Measurements from ENCODE around the gene TRIM7. TPM values are rescaled to one million over a fixed set of nuclear protein-coding genes. Genes with fewer than 3 reads are reported as not detected.

Gene TRIM7
- total RNA-seq, 1 experiment from 2014 or later: 30.2 TPM

DNA sequence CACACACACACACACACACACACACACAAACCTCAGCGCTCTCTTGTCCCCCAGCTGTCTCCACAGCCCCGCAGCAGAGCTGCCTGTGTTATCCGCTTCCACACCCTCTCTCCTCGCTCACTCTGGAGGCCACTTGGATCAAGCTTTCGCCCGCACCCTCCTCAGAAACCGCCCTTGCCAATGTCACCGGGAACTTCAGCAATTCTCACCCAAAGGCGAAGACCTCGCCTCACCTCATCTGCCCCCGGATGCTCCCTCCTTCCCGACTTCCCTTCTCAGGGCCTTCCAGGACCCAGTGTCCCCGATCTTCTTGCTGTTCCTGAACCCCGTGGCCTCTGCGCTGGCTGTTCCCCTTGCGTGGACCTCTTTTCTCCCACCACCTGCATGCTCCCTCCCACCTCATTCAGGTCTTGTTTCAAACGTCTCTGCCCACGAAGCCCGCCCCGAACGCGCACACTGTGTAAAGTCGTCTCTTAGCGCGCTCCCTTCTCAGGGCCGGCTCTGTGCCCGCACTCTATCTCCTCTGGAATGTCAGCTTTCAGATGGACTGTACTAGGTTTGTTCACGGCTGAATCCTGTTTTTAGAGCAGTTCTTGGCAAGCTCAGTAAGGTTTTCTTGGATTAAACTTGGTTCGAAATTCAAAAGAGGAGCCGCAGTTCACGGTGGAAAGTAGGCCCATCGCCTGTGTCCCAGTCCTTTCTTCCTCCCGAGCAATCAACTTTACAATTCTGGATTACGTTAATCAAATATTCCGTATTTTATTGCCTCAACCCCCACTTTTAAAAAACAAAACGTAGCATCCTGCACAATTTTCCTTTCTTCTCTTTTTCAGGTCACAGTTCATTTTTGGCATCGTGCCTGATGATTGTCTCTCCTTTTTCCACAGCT lies 1.0 kb upstream of the TRIM7 start:
- no peak for DNase-seq (ENCODE audit: low read depth, low spot score)
- no peaks in the 10 kb centered on the region for H3K9me3 ChIP-seq (ENCODE audit: control insufficient read depth in 1 of 2, insufficient read depth in 1 of 2, low read depth in 1 of 2, low read length in 2 of 2)
- TF ChIP-seq ZFX (IDR thresholded peaks at IDR 0.05): no peak
- no peak for TF ChIP-seq TCF7L2 (IDR thresholded peaks at IDR 0.05; ENCODE audit: borderline replicate concordance, extremely low read depth, insufficient read depth, insufficient read length)
- no peak for TF ChIP-seq EZH2phosphoT487 (IDR thresholded peaks at IDR 0.05; ENCODE audit: borderline replicate concordance)
- TF ChIP-seq ELF1 (IDR thresholded peaks at IDR 0.05; ENCODE audit: borderline replicate concordance, low read depth): no peak
- TF ChIP-seq, protein P1, sequence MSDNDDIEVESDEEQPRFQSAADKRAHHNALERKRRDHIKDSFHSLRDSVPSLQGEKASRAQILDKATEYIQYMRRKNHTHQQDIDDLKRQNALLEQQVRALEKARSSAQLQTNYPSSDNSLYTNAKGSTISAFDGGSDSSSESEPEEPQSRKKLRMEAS (IDR thresholded peaks at IDR 0.05): no peak
- no peak for ATAC-seq
- H3K4me1 ChIP-seq (ENCODE audit: control insufficient read depth in 1 of 2, insufficient read depth in 2 of 2, low read length in 2 of 2): peaks cover 25 to 57% of the 10 kb centered on the region in 2 experiments
- H3K4me3 ChIP-seq (replicated peaks in 1 of 2; ENCODE audit: low read depth in 1 of 2, low read length in 2 of 2): peak overlapping the region; percentile 70 to 73
- CTCF ChIA-PET: interaction anchor here (0.9 to 2.1 kb wide), 3 partner anchors 14 to 38 kb away, joined by 3 to 9 read pairs (median 9); no protein-coding TSS in a partner anchor
- intact Hi-C loops (cut with micrococcal nuclease): loop anchor here (1.0 to 2.0 kb wide), 2 partner anchors 15 to 17 kb away; partner anchors contain the start of gene TRIM41
- no TSS peak for BruUV-seq (replicated peaks)
- H3K79me2 ChIP-seq (ENCODE audit: insufficient read depth, low read length): no peaks in the 10 kb centered on the region; the same call in 1 of the 2 replicates
- H3K9ac ChIP-seq (ENCODE audit: low read length): peak overlapping the region; percentile 78
- H3K36me3 ChIP-seq (ENCODE audit: control insufficient read depth in 1 of 2, insufficient read depth in 2 of 2, low read length in 2 of 2): no peaks in the 10 kb centered on the region
- no peaks in the 10 kb centered on the region for H3K27me3 ChIP-seq (ENCODE audit: insufficient read depth, low read length)
- no peaks in the 10 kb centered on the region for H4K20me1 ChIP-seq (ENCODE audit: insufficient read depth)
- H2AFZ ChIP-seq (ENCODE audit: low read depth, low read length, poor library complexity, severe bottlenecking): no peak overlapping the region
- H3K9me2 ChIP-seq (ENCODE audit: insufficient read depth): no peaks in the 10 kb centered on the region
- POLR2A ChIA-PET: interaction anchor here (0.8 to 4.3 kb wide), 7 partner anchors 9 to 18 kb away, joined by 3 to 41 read pairs (median 10); partner anchors contain the start of gene TRIM41
- RAD21 ChIA-PET (ENCODE audit: low non-redundant PET in 1 of 2, low total read pairs in 2 of 2, uncharacterized antibody in 2 of 2, unreplicated experiment in 2 of 2): interaction anchor here in 1 of 2 experiments (0.7 to 1.2 kb wide), 2 partner anchors 9 to 29 kb away, joined by 3 to 6 read pairs; no protein-coding TSS in a partner anchor
- peak overlapping the region; percentile 94 for H3K4me2 ChIP-seq (ENCODE audit: low read length)
- peak overlapping the region; percentile 93 for H3K27ac ChIP-seq (ENCODE audit: low read depth, low read length)

Measured in HCT116 (cell line).